Activated gamma-delta T cell treated with anti-CD3 and anti-CD28 coated beads, Interleukin-2, amount 50 U/mL, for 16 hours (primary cell): ENCODE measurements around the gene CARNS1.
"Not testable (repeated sequence)": the region's sequence is repeated elsewhere in the genome, so short reads cannot be mapped to it uniquely, and the experiment has no call there.

Experiments
- DNase-seq: peaks from one replicate; pipeline ENCODE4 v3.0.0-alpha.2; 2020; ENCODE audit warnings: low read depth

The CARNS1 gene

GRCh38 chr11:67396259-67396581, 19.3 kb upstream of the CARNS1 start:
- no peak for DNase-seq

DNA sequence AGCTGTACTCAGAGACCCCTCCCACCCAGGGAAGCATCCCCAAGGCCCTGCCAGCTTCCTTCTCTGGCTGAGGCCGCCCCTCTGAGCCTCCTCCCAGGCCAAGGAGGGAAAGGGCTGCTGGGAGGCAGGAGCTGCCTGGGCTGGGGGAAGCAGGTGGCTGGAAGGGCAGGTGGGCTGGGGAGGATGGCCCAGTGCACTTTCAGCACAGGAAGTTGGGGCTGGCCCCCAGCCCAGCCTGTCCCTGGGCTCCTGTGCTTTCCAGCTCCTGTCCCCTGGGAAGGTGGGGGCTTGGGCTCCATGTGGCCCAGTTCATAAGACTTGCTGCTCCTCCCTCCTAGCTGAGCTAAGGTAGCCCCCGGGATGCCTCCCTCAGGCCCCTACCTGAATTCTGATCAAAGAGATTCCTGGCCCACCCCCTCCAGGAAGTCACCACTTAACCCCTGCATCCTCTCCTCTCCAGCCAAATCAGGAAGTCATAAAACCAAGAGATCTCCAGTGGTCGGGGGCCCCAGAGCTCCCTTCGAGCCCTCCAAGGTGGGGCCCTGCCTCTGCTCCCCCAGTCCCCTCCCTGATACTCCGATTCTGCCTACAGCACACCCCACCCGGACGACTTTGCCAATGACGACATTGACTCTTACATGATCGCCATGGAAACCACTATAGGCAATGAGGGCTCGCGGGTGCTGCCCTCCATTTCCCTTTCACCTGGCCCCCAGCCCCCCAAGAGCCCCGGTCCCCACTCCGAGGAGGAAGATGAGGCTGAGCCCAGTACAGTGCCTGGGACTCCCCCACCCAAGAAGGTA, 18.7 kb upstream of the CARNS1 start:
- no peak for DNase-seq

- no peak for DNase-seq
These were observed 17.9 kb upstream of the CARNS1 start for GRCh38 chr11:67397536-67397935.

DNA sequence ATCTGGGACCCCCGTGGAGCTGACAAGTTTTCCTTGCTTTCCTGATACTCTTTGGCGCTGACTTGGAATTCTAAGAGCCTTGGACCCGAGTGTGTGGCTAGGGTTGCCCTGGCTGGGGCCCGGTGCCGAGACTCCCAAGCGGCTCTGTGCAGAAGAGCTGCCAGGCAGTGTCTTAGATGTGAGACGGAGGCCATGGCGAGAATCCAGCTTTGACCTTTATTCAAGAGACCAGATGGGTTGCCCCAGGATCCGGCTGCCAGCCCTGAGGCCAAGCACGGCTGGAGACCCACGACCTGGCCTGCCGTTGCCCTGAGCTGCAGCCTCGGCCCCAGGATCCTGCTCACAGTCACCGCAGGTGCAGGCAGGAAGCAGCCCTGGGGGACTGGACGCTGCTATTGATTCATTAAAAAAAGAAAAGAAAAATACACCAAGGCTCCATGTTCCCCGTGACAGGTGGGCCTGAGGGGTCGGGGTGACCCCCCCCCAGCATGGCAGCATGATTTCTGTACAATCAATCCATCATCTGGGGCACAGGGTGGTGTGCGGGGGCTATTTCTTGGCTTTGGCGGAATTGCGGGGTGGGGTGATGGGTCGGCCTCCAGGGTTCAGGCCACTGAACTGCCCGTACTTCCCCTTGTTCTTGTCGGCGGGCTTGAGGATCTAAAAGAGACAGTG, 17.4 kb upstream of the CARNS1 start:
- DNase-seq, result no peak

DNA sequence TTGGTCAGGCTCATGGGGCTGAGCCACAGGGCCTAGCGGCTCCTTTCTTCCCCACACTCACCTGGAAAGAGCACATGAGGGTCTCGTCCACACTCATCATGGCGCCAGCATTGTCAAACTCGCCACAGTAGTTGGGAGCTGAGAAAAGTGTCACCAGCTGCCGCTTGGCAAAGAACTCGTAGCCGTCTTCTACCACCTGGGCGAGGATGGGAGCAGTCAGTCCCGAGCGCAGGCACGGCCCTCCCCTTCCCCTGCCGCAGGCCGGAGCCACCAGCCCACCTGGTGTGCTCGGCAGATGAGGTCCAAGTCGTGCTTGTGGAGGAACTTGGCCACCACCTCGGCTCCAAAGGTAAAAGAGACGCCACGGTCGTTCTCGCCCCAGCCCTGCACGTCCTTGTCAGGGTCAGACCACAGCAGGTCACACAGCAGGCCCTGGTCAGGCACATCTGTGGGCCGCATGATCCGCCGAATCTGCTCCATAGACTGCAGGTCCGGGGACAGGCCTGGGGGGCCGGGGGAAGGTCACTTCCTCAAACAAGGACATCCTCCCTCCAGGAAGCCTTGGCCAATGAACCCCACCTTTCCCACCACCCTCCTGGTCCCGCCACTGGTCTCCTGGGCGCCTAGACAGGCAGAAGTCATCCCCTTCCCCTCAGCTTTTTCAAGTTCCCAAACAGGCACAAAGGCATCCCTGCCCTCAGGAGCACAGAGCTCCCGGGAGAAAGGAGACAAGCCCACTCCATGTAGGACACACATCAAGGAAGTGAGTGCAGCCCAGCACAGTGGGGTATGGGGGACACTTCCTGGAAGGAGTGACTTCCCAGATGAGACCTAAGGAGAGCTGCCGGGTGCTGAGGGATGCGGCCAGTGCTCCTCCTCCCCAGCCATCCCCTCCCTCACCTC, 16.6 kb upstream of the CARNS1 start:
- no peak for DNase-seq

DNA sequence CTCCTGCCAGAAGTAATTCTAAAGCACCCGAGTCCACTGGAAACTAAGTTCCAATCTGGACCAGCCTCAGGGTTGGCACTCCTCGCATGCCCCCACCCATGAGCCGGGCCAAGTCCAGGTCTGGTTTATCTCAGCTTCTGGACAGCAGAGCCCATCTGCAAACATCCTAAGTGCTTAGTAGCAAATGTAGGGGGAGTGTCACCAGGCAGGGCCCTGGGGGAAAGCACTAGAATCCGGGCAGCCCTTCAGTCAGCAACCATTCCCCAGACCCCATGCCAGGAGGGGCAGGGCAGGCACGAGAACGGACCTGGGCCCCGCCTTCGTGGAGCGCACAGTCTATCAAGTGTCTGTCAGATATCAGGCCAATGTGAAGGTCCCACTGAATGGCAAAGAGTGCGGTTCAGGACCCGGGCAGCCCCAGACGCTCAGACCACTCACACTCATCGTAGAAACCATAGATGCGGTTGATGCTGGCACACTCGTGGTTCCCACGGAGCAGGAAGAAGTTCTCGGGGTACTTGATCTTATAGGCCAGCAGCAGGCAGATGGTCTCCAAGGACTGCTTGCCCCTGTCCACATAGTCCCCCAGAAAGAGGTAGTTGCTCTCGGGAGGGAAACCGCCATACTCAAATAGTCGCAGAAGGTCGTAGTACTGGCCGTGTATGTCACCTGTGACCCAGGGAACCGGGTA, 15.1 kb upstream of the CARNS1 start:
- no peak for DNase-seq

DNA sequence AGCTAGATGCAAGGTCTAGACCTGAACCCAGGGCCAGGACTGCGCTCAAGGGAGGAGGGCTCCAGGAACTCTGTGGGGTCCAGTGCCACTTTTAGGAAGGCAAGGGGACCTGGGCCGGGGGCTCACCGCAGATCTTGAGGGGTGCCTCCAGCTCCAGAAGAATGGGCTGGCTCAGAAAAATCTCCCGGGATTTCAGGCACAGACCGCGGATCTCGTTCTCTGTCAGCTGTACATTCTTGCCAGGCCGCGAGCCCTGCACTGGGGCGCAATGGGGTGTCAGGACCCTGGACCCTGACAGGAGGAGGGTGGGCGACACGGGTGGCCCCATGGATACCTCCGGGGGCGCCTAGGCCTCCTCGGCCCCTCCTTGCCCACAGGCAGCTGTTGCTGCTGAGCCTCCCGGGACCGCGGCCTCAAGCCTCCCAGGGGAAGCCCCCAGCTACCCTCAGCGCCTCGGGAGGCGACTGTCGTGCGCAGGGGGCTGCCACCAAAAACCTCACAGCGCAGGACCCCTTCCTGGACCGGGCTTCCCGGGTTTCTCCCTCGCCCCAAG, 14.5 kb upstream of the CARNS1 start:
- no peak for DNase-seq

DNA sequence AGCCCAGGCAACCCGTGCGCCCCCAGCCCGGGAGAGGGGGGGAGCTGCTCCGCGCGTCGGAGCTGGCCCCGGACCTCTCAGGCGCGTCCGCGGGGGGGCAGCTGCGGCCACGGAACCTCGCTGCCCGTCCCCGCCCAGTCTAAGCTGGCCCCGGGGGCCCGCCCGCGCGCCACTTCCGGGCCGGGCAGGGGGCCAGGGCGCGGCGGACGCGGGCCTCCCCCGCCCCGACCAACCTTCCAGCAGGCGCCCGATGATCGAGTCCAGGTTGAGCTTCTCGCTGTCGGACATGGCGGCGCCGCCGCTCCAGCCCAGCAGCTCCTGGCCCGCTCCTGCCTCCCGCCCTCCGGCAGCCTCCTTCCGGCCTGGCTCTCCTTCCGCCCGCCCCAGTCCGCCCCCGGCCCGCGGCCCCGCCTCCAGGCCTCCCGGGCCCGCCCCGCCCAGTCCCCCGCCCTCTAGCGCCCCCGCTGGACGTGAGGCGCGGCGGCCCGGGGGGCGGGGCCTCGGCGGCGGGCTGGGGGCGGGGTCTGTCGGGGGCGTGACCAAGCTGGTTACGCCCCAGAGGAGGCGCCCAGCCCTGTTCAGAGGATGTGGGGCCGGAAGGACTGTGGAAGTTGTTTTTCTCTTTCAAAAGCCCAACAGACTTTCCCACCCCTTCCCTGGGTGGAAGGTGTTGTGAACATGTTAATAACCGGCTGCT, 13.8 kb upstream of the CARNS1 start, which contains the start of gene PPP1CA:
Gene PPP1CA, minus strand, starts transcription at position 364 of the 697 bp plus-strand sequence. Its CDS starts 76 bp downstream, at position 288.
- DNase-seq, result peak; percentile 88

DNA sequence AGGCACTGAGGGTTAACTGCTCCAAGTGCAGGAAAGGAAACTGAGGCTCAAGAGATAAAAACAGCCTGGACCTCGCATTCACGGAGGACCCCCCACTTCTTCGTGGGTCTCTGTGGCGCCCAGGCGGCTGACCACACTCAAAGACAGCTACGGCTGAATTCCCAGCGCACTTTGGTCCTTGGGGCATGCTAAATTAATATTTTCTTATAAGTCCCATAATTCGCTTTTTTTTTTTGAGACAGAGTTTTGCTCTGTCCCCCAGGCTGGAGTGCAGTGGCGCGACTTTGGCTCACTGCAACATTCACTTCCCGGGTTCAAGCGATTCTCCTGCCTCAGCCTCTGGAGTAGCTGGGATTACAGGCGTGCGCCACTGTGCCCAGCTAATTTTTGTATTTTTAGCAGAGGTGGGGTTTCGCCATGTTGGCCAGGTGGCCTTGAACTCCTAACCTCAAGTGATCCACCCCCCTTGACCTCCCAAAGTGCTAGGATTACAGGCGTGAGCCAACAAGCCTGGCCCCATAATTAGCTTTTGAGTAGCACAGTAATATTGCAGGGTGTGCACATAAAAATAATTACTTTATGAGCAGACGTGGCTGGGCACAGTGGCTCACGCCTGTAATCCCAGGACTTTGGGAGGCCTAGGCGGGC, 13.2 kb upstream of the CARNS1 start:
- DNase-seq, result not testable (repeated sequence)

- not testable (repeated sequence) for DNase-seq
These were observed 12.4 kb upstream of the CARNS1 start for GRCh38 chr11:67403085-67403484.

GRCh38 chr11:67404515-67405195, 10.8 kb upstream of the CARNS1 start:
- no peak for DNase-seq

DNA sequence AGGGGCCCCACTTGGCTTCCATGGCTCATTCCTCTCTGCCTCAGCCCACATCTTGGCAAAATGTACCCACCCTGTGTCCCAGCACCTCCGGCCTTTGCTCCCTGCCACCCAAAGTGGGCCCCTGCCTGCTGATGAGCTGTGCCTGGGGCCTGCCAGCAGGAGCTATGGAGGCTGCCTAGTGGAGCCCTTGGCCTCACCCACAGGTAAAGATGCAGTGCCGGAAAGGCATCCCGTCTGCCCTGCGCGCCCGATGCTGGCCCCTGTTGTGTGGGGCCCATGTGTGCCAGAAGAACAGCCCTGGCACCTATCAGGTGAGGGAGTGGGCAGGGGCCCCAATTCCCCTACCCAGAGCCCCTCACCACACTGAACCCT, 10.3 kb upstream of the CARNS1 start:
- DNase-seq, result no peak

GRCh38 chr11:67405688-67406339, 9.7 kb upstream of the CARNS1 start:
- DNase-seq, result no peak

DNA sequence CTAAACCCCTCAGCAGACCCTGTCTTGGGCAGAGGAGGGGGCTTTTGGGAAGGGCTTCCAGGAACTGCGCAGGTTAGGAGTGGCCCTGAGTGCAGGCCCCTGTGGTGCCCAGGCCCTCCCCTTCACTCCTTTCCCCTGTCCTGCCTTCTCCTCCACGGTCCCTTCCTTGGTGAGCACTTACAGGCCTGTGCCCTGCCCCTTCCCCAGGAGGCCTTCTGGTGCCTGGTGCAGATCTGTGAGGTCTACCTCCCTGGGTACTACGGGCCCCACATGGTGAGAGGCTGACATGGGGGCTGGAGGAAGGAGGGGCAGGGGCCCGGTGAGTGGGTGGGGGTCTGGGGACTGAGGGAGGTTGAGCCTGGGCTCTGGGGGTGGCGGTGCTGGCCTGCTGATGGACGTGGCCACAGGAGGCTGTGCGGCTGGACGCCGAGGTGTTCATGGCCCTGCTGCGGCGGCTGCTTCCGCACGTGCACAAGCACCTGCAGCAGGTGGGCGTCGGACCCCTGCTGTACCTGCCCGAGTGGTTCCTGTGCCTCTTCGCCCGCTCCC, 9.0 kb upstream of the CARNS1 start:
- no peak for DNase-seq

GRCh38 chr11:67406969-67407687, 8.3 kb upstream of the CARNS1 start:
- DNase-seq, result no peak

DNA sequence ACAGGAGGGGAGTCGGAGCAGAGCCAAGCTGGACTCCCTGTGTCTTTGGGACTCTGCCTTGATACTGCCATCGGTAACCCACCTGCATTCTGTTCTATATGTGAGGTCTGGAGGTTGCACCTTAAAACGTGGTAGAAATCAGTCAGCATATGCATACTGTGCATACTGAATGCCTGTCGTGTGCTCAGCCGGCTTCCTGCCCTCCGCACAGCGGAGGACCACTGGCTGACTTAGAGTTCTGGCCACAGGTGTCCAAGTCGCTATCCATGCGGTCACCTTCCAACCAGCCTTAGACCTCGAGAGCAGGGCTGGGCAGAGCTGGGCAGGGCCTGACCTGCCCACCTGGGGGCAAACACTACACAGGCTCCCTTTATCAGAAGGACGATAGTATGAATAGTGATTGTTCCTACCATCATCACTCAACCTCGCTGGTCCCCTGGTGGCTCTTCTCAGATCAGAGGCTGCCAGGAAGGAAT, 7.8 kb upstream of the CARNS1 start:
- no peak for DNase-seq

DNA sequence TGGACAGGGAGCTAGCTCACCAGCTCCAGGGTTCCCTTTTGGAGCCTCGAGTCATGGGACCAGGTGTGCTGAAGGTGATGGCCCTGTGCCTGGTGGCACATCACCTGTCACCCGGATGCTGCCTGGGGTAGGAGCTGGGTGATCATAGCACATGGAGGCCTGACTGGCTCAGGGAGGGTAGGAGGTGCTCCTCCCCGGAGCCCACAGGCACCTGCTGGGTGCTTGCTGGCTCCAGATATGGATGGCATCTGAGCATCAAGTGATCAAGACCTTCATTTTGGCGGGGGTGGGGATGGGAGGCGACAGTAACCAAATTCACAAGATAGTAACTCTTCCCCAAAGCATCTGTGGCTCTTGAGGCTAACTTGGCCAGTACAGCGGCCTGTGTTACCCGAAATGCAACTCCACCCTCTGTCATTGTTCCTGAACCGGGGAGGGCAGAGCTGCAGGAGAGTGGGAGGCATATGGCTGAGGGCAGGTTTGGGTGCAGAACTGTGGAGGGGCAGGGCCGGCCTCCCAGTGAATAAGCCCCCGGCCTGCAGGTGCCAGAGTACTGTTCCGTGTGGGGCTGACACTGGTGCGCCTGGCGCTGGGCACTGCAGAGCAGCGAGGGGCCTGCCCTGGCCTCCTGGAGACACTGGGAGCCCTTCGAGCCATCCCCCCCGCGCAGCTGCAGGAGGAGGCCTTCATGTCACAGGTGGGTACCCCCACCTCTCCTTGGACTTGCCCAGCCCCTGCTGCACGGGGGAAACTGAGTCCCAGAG, 6.9 kb upstream of the CARNS1 start:
- no peak for DNase-seq

DNA sequence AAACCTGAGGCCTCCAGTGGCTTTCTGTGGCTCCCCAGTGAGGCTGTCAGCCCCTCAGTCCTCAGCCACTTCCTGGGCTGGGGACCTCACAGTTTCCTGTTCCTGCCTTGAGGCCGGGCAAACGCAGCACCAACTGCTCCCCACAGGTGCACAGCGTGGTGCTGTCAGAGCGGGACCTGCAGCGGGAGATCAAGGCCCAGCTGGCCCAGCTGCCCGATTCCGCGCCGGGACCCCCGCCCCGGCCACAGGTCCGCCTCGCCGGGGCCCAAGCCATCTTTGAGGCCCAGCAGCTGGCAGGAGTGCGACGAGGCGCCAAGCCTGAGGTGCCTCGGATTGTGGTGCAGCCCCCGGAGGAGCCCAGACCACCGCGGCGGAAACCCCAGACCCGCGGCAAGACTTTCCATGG, 6.2 kb upstream of the CARNS1 start:
- DNase-seq, result peak; percentile 64
